Heart left ventricle (tissue), 13 donors: ENCODE data around the gene TPK1.

Experiments
- POLR2A ChIP-seq, 2 donors: fragments of 450-650 bp; IDR thresholded peaks; one replicate each; pipeline ENCODE4 v1.6.1; 2017; ENCODE audit warnings: antibody characterized with exemption in 2 of 2, mild to moderate bottlenecking in 2 of 2, moderate library complexity in 2 of 2
- TF ChIP-seq, protein P1 (sequence below), 12 donors: fragments of 200-600 bp; sonication (generic) in 4 of 12; IDR thresholded peaks; one replicate each; pipeline versions ENCODE4 v1.5.0 to v1.8.0; 2018 to 2022; ENCODE audit warnings: antibody characterized with exemption in 12 of 12, mild to moderate bottlenecking in 5 of 12
- donor health status: ischemic (EF 13 %, LVEDD 7.1; RV severe dilation, severe dysfunction).
- donor health status: DM: no; HTN: yes; CAD: no.
- donor health status: DM: no; HTN: no; CAD: no.
- donor health status: ischemic (EF 25% LVEDD 6.9; RV normal size, moderate dysfunction).
- donor health status: ischemic (EF 25% LVEDD 5.7; RV mildly dilated, moderate dysfunction).
- donor health status: ischemic (EF 35%, LVEDD 5.7; RV mildly dilated, moderate dysfunction).
- donor health status: nonischemic (EF 11% LVEDD 7.7; RV severe dilation, severe dysfunction).
- donor health status: DM: yes; HTN: yes; CAD: no.
- donor health status: PGD.
- donor health status: ischemic (EF 29% LVEDD 5.4; RV normal size, mild dysfunction).
- donor health status: nonischemic (EF 23%, LVEDD 6.1; RV moderate dilation, normal function).

GRCh38 chr7:144672869-144673268 is 163.0 kb downstream of the TPK1 start:
- TF ChIP-seq, protein P1, sequence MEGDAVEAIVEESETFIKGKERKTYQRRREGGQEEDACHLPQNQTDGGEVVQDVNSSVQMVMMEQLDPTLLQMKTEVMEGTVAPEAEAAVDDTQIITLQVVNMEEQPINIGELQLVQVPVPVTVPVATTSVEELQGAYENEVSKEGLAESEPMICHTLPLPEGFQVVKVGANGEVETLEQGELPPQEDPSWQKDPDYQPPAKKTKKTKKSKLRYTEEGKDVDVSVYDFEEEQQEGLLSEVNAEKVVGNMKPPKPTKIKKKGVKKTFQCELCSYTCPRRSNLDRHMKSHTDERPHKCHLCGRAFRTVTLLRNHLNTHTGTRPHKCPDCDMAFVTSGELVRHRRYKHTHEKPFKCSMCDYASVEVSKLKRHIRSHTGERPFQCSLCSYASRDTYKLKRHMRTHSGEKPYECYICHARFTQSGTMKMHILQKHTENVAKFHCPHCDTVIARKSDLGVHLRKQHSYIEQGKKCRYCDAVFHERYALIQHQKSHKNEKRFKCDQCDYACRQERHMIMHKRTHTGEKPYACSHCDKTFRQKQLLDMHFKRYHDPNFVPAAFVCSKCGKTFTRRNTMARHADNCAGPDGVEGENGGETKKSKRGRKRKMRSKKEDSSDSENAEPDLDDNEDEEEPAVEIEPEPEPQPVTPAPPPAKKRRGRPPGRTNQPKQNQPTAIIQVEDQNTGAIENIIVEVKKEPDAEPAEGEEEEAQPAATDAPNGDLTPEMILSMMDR (IDR thresholded peaks at IDR 0.05) = no peak
- TF ChIP-seq POLR2A (IDR thresholded peaks at IDR 0.05) = no peak
